Right lobe of liver (tissue), 6 donors: Measurements from ENCODE around the gene VAMP3. TPM values are rescaled to one million over a fixed set of nuclear protein-coding genes. Genes with fewer than 3 reads are reported as not detected.

ENCODE experiments used
- ATAC-seq, 4 donors: fragments of 200-7000 bp; cut with Tn5 transposase; one replicate each; pipeline ENCODE4 v1.9.1; 2020; ENCODE audit warnings: mild to moderate bottlenecking in 4 of 4, moderate library complexity in 4 of 4
- DNase-seq, 3 donors: peaks; one replicate each; pipeline ENCODE4 v3.0.0-alpha.2; 2020
- H3K27ac ChIP-seq, 3 donors: fragments of 200-600 bp; one replicate each; pipeline ENCODE4 v1.8.0; 2022
- H3K27me3 ChIP-seq, 2 donors: fragments of 200-600 bp; one replicate each; pipeline ENCODE4 v1.8.0; 2022
- H3K36me3 ChIP-seq, 4 donors: fragments of 200-600 bp; sonication (generic) in 1 of 4; one replicate each; pipeline versions ENCODE4 v1.5.1 to v1.8.0; 2017 to 2022; ENCODE audit warnings: control low read depth in 1 of 4
- H3K4me1 ChIP-seq, 4 donors: fragments of 200-600 bp; sonication (generic) in 1 of 4; one replicate each; pipeline versions ENCODE4 v1.5.1 to v1.8.0; 2017 to 2022; ENCODE audit warnings: control low read depth in 1 of 4
- H3K4me3 ChIP-seq, 3 donors: fragments of 200-600 bp; one replicate each; pipeline ENCODE4 v1.8.0; 2022
- H3K9me3 ChIP-seq, 4 donors: fragments of 200-600 bp; sonication (generic) in 1 of 4; one replicate each; pipeline versions ENCODE4 v1.5.1 to v1.8.0; 2017 to 2022; ENCODE audit warnings: control low read depth in 1 of 4
- POLR2A ChIP-seq: fragments of 450-650 bp; IDR thresholded peaks from one replicate; pipeline ENCODE4 v1.6.1; 2017; ENCODE audit warnings: antibody characterized with exemption, mild to moderate bottlenecking
- WGBS: methylation state at CpG from one replicate; pipeline ENCODE4 v1.1.6; 2018; ENCODE audit warnings: low coverage, low lambda C conversion rate; ENCODE audit not compliant: insufficient coverage; ENCODE audit errors: missing lambda C conversion rate; 5-methylcytosine and 5-hydroxymethylcytosine counted together
- intact Hi-C, 2 donors: fragments of 100-400 bp; cut with DNase I; formaldehyde crosslinking; loops; one replicate each; pipeline versions ENCODE4 v1.11.2 to v1.14.1; 2022
- total RNA-seq, 6 experiments: library from RNA; depleted of rRNA in 2 of 6; stranded (reverse); fragments of >200 nt in 2 of 6; fragmentation: NEBNext Ultra II Directional in 3 of 6; extraction: Animal tissue kit (Norgen Biotek cat#: 25700) in 3 of 6; gene quantifications; one replicate each; pipeline versions ENCODE4 v1.1.0 to v1.2.4, GENCODE V29; 2016 to 2023
- TF ChIP-seq, protein P1 (sequence below), 4 donors: fragments of 200-600 bp in 3 of 4; fragments of 450-650 bp in 1 of 4; IDR thresholded peaks; one replicate each; pipeline versions ENCODE4 v1.5.1 to v1.8.0; 2016 to 2022; ENCODE audit warnings: antibody characterized with exemption in 4 of 4, mild to moderate bottlenecking in 2 of 4
- donor health status: DM: no; HTN: yes; CAD: no.
- donor health status: DM: no; HTN: no; CAD: no.
- donor health status: DM: no; HTN: no; CAD: no.
- donor health status: DM: no; HTN: yes; CAD: no.
- donor health status: DM: no; HTN: yes; CAD: no.

Gene VAMP3
- total RNA-seq, 6 experiments from 2014 or later: 28.2 to 39.9 (median 31.7) TPM

- DNase-seq: no peak
- no peak overlapping the region for H3K4me3 ChIP-seq
- peaks cover 0 to 92% (median 26%) of the 10 kb centered on the region in 4 donors for H3K36me3 ChIP-seq
- ATAC-seq: peak in 2 of 4 donors; percentile 18 to 31
- TF ChIP-seq POLR2A: no peak
- TF ChIP-seq, protein P1, sequence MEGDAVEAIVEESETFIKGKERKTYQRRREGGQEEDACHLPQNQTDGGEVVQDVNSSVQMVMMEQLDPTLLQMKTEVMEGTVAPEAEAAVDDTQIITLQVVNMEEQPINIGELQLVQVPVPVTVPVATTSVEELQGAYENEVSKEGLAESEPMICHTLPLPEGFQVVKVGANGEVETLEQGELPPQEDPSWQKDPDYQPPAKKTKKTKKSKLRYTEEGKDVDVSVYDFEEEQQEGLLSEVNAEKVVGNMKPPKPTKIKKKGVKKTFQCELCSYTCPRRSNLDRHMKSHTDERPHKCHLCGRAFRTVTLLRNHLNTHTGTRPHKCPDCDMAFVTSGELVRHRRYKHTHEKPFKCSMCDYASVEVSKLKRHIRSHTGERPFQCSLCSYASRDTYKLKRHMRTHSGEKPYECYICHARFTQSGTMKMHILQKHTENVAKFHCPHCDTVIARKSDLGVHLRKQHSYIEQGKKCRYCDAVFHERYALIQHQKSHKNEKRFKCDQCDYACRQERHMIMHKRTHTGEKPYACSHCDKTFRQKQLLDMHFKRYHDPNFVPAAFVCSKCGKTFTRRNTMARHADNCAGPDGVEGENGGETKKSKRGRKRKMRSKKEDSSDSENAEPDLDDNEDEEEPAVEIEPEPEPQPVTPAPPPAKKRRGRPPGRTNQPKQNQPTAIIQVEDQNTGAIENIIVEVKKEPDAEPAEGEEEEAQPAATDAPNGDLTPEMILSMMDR (IDR thresholded peaks at IDR 0.05): no peak
- peaks cover 0 to 5% (median 0%) of the 10 kb centered on the region in 4 donors for H3K4me1 ChIP-seq
- no peaks in the 10 kb centered on the region for H3K27me3 ChIP-seq
- no peak overlapping the region for H3K27ac ChIP-seq
- no peaks in the 10 kb centered on the region for H3K9me3 ChIP-seq
- WGBS: 51% methylated on average over 9 of the region's 9 CpGs
- intact Hi-C loops: no loop called here
Measured at GRCh38 chr1:7805460-7805859, 34.4 kb downstream of the VAMP3 start.

DNA sequence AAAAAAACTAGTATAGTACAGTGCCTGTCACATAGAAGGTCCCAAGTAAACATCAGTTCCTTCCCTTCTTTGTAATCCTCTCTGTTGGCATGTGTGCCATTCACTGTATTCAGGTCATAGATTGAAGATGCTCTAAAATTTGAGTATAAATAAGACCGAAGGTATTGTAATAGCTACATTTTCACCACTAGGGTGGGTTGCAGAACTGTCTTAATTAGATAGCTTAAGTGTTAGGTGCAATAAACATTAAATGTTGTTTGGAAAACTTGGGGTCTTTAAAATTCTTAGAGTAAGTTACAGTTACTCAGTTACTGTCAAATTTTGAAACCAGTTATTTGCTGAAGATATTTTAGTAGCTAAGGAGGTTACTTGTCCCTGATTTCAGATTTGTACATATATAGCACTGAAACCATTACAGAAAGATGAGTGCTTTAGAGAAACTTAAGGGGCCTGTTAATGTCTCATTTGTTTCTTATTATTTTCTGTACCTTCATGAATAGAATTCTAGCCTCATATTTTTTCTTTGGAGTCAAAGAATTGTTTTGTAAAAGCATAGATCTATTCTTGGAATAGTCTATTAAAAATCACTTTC, 37.3 kb downstream of the VAMP3 start:
- H3K9me3 ChIP-seq: no peaks in the 10 kb centered on the region
- DNase-seq: no peak
- H3K4me3 ChIP-seq: no peak overlapping the region
- intact Hi-C loops: no loop called here
- ATAC-seq: peak in 2 of 4 donors; percentile 43 to 48
- no peak overlapping the region for H3K27ac ChIP-seq
- H3K36me3 ChIP-seq: peaks cover 0 to 86% (median 28%) of the 10 kb centered on the region in 4 donors
- peaks cover 0 to 5% (median 0%) of the 10 kb centered on the region in 4 donors for H3K4me1 ChIP-seq
- TF ChIP-seq, protein P1 (IDR thresholded peaks at IDR 0.05): peak; percentile 38 to 51 (median 46)
- TF ChIP-seq POLR2A: no peak
- no peaks in the 10 kb centered on the region for H3K27me3 ChIP-seq
- 25% methylated on average over 1 of the region's 1 CpG for WGBS

DNA sequence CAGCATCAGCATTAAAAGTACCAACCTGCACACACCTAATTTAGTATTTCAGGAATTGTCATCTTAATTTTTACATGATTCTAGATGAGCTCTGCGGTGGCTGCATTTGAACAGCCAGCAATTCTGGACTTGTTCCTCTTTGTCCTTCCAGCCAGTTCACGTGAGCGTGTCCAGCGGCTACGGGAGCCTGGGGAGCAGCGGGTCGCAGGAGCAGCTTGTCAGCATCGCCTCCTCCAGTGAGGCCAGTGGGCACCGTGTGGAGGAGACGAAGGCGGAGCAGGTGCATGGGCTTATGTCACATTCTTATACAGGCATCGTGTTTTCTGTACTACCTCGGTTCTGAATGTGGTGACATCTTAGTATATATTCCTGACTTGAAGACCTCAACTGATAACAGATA, 38.6 kb downstream of the VAMP3 start:
- Histone ChIP-seq H3K36me3 (peaks cover 0 to 81% (median 23%) of the 10 kb centered on the region in 4 donors), H3K27me3 (no peaks in the 10 kb centered on the region), H3K27ac (no peak overlapping the region), H3K4me3 (no peak overlapping the region), H3K9me3 (no peaks in the 10 kb centered on the region), H3K4me1 (peaks cover 0 to 5% (median 0%) of the 10 kb centered on the region in 4 donors)
- intact Hi-C loops: no loop called here
- no peak for TF ChIP-seq POLR2A
- TF ChIP-seq, protein P1 (IDR thresholded peaks at IDR 0.05): no peak
- ATAC-seq (no peak), DNase-seq (no peak)
- 59% methylated on average over 2 of the region's 13 CpGs for whole genome bisulfite sequencing

GRCh38 chr1:7810395-7810794, 39.3 kb downstream of the VAMP3 start:
- Histone ChIP-seq H3K27ac (no peak overlapping the region), H3K9me3 (no peaks in the 10 kb centered on the region), H3K4me1 (no peaks in the 10 kb centered on the region), H3K27me3 (no peaks in the 10 kb centered on the region), H3K4me3 (no peak overlapping the region), H3K36me3 (peaks cover 0 to 75% (median 25%) of the 10 kb centered on the region in 4 donors)
- TF ChIP-seq, protein P1 (IDR thresholded peaks at IDR 0.05): no peak
- TF ChIP-seq POLR2A: no peak
- ATAC-seq: no peak
- intact Hi-C loops: no loop called here
- WGBS: 84% methylated on average over 7 of the region's 7 CpGs
- DNase-seq: no peak
